ENCODE data around the gene NCOA1.
"Not testable (repeated sequence)": the region's sequence is repeated elsewhere in the genome, so short reads cannot be mapped to it uniquely, and the experiment has no call there.

Gene NCOA1

DNA sequence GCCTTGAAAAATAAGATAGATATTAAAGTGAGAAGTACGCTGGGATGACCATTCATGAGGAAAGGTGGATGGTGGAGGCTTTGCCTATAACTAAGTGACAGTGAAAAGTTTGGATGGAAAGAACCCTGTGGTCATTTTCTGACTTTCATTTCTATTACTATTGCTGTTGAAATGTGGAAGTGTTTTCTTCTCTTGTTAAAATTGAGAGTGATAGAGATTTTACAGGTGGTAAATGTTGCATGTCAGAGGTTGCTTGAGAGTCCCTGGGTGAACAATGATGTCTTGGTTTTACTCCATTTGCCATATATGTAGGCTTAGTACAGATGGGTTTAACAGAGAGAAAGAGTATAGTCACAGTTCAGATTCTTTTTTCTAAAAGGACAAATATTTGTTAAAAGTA lies 18.4 kb downstream of the NCOA1 start:
- no peak for DNase-seq

DNA sequence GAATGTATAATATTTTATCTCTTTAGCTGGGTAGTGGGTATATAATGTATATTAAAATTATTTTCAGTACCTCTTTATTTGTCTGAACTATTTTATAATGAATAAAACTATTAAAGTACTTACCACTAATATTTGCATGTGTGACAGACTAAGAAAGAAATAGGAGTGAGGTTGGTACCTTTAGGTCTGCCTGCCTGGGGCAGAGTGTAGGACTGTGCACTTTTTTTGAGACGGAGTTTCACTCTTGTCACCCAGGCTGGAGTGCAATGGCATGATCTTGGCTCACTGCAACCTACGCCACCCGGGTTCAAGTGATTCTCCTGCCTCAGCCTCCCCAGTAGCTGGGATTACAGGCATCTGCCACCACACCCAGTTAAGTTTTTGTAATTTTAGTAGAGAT lies 18.8 kb downstream of the NCOA1 start:
- DNase-seq: no peak

DNA sequence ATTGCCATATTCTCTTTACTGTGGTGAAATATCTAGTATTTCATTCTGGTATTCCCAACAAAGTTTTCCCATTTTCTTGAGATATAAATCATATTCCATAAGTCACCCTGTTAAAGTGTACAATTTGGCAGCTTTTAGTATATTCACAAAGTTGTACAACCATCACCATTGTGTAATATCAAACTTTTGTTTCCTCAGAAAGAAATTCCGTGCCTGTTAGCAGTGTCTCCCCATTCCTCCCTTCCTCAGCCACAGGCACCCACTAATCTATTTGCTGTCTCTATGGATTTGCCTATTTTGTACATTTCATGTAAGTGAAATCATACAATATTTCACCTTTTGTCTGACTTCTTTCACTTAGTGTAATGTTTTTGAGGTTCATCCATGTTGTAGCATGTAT lies 19.7 kb downstream of the NCOA1 start:
- no peak for DNase-seq

DNA sequence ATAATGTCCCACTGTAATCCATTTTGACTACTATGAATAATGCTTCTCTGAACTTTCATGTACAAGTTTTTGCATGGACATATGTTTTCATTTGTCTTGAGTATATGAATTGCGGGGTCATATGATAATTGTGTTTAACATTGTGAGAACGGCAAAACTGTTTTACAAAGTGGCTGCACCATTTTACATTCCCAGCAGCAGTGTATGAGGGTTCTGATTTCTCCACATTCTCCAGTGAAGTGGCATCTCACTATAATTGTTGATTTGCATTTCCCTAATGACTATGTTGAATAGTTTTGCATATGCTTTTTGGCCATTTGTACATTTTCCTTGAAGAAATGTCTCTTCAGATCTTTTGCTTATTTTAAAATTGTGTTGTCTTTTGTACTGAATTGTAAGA lies 20.1 kb downstream of the NCOA1 start:
- no peak for DNase-seq

DNA sequence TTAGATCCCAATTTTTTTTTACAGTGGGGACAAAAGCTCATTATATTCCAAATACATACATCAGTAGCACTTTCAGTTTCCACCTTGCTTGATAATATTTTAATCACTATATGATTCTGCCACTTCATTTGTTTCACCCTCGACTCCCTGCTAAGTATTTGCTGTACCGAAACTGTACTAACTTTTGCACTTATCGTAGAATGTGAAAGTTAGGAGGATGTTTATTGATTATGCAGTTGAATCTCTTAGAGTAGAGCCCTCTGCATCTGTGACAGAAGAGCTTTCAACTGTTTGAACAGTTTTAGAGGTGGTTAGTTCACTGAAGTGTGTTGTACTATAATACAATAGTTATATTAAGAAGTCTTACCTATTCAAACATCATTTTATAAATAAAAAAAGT lies 20.8 kb downstream of the NCOA1 start:
- DNase-seq: no peak

DNA sequence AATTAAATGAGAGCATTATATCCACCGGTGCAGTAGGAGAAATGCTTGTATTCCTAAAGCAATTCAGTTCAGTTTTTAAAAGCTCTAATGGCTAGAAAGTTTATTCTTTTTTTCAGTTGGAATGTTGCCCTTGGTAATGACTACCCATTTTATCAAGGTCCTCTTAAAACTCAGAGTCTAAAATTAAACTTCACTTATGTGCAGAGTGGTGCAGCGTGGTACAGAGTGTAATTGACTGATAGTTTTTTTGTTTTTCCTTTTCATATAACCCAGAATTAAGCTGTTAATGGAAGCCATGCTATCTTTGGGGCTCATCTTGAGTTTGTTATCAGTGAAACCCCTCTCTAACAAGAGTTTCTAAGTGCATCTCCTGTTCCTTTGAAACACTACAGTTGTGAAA lies 21.4 kb downstream of the NCOA1 start:
- DNase-seq: no peak

DNA sequence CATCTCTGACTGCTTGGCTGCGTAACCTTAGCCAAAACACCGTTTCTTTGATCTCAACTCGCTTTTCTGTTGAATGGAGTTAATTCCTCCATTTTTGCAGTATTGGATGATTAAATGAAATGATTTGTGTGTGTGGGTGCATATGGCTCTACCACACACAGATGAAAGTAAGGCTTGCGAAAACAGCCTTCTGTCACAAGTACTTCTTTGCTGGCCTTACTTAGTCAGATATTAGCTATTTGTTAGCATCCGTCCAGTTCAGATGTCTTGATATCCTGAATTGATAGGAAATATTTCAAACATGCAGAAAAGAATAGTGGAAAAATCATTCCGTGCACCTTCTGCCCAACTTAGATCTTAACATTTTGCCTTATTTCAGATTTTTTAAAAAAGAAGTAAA lies 21.8 kb downstream of the NCOA1 start:
- no peak for DNase-seq

DNA sequence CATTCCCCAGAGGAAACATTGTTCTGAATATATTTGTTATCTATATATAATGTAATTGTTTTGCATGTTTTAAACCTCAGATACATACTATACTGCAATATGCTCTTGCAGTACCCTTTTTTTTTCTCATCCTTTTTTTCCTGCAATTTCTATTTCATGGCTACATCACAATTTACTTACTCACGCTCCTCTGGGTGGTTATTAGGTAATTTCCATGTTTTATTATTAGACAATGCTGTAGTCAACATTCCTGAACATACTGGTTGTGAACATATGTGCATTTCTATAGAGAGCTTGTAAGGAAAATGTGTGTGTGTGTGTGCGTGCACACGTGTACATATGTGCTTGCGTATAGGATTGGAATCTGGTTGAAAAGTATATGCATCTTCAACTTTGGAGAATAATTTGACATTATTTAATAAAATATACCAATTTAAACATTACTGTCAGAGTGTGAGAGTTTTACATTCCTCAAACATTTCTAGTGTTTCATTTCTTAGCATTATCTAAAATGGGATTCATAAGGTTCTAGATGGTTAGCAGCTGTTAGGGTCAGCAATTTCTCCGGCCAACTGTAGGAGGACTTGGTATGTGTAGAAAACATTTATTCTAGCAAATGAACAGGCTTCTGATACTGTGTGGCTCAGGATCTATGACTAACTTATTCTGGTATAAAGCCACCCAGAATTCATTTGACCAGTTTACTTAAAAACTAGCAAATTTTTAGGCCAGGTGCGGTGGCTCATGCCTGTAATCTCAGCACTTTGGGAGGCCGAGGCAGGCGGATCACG lies 22.4 kb downstream of the NCOA1 start:
- no peak for DNase-seq

DNA sequence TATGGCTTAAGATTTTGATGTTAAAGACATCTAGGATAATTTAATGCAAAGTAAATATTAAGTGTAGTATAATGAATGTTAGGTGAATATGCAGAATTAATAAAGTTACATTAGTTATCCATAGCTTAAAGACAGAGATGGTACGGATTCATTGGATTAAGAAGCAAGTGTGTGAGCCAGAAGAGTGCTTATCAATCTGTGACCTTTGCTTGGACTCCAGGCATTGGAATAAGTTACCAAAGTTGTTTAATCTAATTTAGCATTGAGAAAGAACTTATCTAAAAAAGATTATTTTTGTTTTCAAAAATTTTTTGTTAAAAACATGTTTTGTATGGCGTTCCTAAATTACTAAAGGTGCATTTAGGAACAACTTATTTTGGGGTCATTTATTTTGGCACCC lies 23.8 kb downstream of the NCOA1 start:
- no peak for DNase-seq

DNA sequence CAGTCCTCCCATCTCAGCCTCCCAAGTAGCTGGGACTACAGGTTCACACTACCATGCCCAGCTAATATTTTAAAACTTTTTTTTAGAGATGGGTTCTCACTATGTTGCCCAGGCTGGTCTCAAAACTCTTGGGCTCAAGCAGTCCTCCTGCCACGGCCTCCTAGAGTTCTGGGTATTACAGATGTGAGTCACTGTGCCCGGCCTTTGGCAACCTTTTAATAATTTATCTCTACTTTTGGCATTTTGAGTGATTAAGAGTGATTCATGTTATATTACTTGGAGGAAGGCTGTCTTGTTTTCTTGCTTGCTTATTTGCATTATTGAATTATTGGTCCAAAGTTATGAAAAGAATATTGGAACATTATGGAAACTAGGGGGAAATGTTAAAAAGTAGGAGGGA lies 24.3 kb downstream of the NCOA1 start:
- DNase-seq: no peak

DNA sequence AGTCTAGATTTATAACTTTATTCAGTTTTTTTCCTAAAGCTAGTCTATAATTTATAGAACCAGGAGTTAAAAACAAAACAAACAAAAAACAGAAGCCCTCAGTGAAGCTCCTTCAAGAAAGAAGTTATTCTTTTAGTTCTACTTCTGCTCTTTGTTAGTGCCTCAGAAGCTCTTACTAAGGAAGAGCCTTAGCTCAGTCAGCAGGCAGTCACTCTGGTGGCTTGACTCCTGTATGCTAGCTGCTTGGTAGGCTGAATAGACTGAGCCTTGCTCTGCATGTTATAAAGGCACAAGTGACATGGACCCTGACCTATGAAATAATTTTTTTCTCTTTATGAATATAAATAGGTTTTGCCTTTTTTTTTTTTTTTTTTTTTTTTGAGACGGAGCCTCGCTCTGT lies 24.8 kb downstream of the NCOA1 start:
- DNase-seq: no peak

DNA sequence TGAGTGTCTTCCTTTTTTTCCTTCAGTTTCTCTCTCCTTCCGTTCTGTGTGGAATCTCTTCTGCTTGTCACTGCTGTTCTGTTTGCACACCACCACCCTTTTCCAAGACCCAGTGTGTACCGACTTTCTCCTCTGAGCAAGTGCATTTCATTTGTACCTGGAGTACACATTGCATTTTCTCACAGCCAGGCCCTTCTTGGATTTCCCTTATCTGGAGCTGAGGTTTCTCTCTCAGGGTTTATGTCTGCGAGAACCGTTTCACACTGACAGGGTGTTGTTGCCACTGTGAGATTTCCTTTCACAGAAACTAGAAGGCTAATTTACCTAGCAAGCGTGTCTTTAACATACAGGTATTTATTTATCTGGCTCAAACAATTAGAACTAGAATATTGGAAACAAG lies 26.2 kb downstream of the NCOA1 start:
- no peak for DNase-seq

DNA sequence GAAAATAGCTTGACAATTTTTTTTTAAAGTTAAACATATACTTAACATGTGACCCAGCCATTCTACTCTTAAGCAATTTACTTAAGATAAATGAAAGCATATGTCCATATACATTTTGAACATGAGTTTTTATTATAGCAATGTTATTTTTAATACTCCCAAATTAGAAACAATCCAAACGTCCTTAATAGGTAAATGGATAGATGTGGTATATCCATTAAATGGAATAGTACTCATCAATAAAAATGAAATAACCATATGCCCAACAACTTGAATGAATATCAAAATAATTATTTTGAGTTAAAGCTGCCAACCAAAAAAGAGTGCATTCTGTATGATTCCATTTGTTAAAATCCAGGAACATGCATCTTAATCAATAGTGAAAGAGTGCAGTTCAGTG lies 29.1 kb downstream of the NCOA1 start:
- DNase-seq: no peak

DNA sequence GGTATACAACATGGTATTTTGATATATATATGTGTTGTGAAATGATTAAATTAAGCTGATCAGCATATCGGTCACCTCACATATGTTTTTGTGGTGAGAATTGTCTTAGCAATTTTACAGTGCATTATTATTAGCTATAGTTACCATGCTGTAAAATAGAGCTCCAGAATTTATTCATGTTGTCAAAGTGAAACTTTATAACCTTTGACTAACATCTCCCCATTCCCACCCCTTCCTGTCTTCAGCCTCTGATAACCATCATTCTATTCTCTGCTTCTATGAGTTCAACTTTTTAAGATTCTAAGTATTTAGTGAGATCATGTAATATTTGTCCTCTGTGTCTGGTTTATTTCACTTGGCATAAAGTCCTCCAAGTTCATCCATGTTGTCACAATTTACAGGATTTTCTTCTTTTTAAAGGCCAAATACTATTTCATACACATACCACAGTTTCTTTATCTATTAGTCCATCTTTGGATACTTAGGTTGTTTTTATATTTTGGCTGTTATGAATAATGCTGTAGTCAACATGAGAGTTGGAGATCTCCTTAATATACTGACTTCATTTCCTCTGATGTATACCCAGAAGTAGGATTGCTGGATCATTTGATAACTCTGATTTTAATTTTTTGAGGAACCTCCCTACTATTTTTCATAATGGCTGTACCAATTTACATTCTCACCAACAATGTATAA lies 30.3 kb downstream of the NCOA1 start:
- DNase-seq: no peak

DNA sequence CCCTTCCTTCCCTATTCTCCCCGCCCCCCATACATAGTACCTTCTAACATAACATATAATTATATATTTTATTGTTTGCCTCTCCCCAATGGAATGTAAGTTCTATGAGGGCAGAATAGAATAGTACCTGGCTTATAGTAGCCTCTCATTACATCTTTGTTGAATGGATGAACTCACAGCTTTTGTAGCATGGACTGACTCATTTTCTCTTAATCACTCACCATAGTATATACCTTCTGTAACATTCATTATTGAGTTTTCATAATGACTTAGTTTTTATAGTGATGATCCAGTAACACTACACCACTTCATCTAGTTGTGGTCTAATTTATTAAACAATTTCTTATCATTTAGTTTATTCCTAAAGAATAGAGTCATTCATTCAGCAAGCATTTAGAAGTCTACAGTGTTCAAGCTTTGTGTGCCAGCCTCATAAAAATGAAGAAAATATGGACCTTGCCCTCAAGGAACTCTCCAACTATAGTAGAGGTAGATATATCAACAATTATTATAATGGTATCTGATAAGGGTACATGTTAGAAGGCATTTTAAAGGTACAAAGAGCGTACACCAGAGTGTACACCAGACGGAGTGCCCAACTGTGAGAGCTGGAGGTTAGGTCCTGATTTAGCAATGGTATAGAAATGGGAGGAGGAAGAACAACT lies 31.1 kb downstream of the NCOA1 start:
- no peak for DNase-seq

DNA sequence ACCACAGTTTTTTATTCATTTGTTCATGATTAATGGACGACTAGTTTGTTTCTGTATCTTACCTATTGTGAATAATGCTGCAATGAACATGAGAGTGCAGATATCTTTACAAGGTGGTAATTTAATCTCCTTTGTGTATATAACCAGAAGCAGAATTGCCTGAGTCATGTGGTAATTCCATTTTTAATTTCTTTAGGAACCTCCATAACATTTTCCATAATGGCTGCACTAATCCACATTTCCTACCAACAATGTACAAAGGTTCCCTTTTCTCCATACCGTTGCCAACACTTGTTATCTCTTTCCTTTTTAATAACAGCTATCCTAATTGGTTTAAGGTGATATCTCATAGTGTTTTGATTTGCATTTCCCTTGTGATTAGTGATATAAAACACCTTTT lies 36.5 kb downstream of the NCOA1 start:
- no peak for DNase-seq

DNA sequence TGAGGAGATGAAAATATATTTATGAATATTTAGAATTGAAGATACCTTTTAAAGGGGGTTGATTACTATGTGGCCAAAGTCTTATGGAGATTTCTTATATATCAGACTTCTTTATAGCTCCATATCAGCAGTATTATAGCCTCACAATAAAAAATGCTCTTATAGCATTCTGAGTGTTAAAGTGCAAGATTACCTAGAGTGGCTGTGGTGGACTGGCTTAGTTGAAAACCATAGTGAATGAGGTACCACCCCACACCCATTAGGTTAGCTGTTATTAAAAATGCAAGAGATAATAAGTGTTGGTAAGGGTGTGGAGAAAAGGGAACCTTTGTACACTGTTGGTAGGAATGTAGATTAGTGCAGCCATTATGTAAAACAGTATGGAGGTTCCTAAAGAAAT lies 39.7 kb downstream of the NCOA1 start:
- no peak for DNase-seq

DNA sequence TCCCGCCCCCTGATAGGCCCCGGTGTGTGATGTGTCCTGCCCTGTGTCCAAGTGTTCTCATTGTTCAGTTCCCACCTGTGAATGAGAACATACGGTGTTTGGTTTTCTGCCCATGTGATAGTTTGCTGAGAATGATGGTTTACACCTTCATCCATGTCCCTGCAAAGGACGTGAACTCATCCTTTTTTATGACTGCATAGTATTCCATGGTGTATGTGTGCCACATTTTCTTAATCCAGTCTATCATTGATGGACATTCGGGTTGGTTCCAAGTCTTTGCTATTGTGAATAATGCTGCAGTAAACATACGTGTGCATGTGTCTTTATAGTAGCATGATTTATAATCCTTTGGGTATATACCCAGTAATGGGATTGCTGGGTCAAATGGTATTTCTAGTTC lies 40.6 kb downstream of the NCOA1 start:
- not testable (repeated sequence) for DNase-seq

DNA sequence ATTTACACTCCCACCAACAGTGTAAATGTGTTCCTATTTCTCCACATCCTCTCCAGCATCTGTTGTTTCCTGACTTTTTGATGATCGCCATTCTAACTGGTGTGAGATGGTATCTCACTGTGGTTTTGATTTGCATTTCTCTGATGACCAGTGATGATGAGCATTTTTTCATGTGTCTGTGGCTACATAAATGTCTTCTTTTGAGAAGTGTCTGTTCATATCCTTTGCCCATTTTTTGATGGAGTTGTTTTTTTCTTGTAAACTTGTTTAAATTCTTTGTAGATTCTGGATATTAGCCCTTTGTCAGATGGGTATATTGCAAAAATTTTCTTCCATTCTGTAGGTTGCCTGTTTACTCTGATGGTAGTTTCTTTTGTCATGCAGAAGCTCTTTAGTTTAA lies 41.0 kb downstream of the NCOA1 start:
- not testable (repeated sequence) for DNase-seq

DNA sequence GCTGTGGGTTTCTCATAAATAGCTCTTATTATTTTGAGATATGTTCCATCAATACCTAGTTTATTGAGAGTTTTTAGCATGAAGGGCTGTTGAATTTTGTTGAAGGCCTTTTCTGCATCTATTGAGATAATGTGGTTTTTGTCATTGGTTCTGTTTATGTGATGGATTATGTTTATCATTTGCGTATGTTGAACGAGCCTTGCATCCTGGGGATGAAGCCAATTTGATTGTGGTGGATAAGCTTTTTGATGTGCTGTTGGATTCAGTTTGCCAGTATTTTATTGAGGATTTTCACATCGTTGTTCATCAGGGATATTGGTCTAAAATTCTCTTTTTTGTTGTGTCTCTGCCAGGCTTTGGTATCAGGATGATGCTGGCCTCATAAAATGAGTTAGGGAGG lies 42.5 kb downstream of the NCOA1 start:
- DNase-seq: not testable (repeated sequence)

DNA sequence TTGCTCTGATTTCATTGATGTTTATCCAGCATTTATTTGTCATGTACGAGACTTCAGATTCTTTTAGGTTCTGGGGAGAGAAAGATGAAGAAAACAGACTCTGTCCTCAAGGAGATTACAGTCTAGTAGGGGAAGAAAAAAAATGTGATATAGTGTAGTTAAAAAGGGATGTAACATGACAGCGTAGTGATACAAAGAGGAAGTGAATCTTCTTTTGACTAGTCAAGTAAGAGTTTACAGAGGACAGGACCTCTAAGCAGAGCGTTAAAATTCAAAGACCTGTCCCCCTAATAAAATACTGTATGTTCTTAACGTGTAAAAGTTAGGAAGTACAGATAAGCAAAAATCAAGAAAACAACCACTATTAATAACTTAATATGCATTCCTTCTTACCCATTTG lies 47.7 kb downstream of the NCOA1 start:
- DNase-seq: no peak

DNA sequence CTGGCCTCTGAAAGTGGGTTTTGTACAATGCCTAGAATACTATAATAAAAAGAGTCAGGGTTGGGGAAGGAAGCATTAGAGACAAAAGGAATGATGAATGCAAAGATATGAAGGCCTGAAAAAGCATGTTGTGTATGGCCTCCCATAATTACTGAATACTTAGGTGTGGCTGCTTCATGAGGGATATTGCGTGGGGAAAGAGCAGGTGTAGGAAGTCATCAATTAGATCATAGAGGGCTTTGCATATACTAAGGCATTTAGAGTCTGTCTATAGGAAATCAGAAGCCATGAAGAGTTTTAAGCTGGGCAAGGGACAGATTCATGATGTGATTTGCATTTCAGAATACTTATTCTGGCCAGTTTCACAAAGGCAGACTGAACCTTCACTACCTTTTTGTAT lies 48.2 kb downstream of the NCOA1 start:
- DNase-seq: no peak

DNA sequence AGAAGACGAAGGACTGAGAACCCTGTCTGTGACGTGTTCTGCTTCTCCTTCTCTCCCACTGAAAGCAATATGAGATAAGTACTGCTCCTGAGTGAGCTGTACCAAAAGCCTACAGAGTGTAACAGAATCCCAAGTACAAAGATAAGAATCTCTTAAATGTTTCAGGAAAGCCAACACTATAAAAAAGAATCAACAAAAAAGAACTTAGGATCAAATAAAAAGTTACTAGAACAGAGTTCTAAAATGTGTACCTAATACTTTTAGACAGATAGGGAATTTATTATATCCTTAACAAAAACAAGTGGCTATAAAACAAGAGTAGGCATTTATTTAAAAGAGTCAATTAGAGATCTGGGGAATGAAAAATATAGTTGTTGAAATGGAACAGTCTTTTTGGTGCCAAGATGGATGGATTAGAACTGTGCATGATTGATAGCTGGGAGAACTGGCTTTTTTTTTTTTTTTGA lies 49.0 kb downstream of the NCOA1 start:
- DNase-seq: no peak

DNA sequence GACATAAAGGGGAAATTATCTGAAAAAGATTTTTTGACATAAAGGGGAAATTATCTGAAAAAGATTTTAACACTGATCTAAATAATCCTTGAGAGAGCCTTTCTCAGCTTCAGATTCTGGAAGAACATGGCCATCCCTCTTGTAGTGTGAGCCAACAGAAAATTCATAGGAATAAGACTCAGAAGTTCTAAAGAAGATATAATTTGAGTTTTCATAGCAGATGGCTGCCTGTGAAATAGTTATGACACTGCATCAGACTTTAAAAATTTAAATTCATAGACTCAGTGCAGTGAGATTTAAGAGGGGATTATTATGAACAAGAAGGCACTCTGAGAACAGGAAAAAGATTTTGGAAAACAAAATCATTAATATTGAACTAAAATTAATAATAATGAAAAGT lies 50.6 kb downstream of the NCOA1 start:
- DNase-seq: no peak
